Stimulated activated CD8-positive, alpha-beta memory T cell treated with anti-CD3 and anti-CD28 coated beads, Interleukin-15, amount 100 ng/mL, for 24 hours (primary cell): Measurements from ENCODE around the gene GRHPR.
"Not testable (repeated sequence)": the region's sequence is repeated elsewhere in the genome, so short reads cannot be mapped to it uniquely, and the experiment has no call there.

Experiments
- DNase-seq: peaks from one replicate; pipeline ENCODE4 v3.0.0-alpha.2; 2020; ENCODE audit warnings: low read depth

The GRHPR gene

DNA sequence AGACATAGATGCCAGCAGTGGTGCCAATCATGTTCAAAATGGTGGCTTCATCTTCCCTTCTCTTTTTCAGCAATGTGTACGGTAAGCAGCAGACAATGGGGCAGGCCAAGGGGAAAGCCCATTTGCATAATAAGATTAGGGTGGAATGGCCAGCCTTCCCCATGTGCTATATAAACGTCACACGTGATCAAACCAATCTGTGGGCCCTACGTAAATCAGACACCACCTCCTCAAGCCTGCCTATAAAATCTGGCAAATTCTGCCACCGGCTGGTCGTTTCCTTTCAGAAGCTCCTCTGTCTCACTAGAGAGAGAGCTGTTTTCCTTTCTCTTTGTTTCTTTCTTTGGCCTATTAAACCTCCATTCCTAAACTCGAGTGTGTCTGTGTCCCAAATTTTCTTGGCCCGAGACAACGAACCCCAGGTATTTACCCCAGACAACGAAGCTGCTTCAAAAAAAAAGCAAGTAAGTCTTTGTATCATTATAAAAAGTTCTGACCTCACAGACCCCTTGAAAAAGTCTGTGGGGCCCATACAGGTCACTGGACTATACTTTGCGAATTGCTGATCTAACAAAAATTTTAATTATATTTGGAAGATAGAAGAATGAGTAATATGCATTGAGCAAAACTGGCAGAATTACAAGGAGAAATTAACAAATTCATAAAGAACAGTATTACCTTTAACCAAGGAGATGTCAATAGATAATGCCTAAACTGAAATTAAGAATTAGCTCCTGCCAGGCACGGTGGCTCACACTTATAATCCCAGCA, 27.6 kb downstream of the GRHPR start:
- DNase-seq: no peak

DNA sequence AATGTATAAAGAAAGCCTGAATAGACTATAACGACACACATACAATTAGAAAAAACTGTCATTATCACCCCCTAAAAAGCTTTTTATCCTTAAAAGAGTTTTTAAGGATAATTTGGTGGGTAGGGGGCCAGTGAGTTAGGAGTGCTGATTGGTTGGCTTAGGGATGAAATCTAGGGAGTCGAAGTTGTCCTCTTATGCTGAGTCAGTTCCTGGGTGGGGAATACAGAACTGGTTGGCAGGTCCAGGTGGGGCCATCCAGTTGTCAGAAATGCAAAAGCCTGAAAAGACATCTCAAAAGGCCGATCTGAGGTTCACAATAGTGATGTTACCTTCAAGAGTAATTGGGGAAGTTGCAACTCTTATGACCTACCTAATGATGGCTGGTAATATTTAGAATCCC, 29.1 kb downstream of the GRHPR start:
- DNase-seq: no peak

- no peak for DNase-seq
These were observed 30.1 kb downstream of the GRHPR start for GRCh38 chr9:37452611-37453010.

DNA sequence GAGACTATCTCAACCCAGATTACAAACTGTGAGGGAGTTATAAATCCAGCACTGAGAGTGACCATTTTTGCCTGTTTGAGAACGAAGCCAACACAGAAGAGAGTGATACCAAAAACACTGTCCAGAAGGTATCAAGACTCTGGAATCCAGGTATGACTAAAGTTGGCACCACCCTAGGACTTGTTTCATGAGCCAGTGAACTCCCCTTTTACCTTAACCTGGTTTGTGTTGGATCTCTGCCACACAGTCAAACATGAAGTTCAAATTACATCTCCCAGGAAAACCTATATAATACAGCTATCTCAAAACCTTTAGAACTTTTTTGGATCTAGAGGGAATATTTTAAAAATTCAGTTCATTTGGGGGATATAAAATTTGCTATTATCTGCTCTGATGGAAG, 31.3 kb downstream of the GRHPR start:
- no peak for DNase-seq

DNA sequence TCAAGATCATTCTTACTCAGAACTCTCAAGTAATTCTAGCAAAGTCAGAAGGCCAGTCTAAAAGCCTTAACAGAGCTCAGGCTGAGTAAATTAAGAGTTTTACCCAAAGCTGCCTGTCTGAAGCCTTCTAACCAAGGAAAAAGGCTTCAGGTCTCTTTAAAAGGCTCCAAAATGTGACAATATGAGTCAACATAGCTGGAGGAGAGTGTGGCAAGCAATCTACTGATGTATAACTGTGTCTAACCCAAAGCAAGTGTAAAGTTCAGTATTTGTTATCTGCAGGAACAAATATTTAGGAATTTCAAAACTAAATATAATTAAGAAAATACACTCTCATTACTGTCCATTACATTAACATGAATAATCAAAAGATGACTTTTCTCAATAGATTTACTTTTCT, 31.7 kb downstream of the GRHPR start:
- no peak for DNase-seq

- DNase-seq: no peak
These were observed 33.6 kb downstream of the GRHPR start for GRCh38 chr9:37455884-37456647.

DNA sequence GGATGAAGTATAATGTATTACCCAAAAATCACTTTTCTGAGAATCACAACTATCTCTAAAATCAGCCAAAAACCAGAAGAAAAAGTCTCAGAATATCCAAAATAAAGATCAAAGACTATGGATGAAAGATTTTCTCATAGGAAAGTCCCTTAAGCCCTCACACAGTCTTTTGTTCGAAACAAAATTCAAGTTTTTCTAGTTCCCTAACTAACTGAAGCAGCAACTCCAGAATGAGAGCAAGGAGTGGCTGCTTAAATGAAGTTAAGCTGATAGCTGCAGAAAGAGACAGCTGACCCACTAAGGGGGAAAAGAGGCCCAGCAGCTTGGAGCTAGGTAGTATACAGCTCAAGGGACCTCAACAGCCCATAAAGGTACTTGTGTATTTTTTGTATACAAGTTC, 34.3 kb downstream of the GRHPR start:
- DNase-seq: no peak

- DNase-seq: no peak
These were observed 41.5 kb downstream of the GRHPR start for GRCh38 chr9:37464006-37464405.

DNA sequence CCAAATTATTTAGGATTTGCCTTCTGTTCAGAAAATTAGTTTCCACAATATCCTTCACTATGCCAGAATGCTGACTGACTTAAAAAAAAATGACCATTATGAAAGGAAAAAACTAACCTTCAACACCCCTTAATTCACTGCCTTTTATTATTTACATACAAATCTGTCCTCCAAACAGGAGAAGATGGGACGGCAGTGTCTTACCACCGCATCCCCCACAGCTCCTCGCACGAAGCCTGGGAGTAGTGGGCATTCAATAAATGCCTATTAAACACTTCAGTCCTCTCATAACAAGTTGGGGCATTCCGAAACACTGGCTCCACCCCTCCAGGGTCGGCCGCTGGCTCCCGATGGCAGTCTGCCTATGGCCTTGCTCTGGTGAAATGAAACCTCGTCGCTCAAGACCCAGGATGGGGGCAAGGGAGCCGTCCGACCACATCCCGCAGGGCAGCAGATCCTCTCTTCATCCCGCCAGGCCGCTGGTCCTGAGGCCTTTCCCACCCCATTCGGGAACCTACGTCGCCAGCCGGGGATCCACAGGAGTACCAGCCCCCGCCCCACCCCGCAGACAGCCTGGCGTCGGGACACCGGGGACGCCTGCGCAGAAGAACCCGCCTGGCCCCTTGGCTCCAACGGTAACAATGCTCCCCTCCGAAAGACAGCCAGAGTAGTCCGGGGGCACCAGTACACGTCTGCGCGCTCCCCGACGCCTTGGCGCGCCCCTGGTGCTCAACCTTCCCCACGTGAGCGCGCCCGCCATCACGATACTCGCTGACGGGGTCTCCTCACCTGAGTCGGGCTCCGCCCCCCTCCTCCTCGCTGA, 42.1 kb downstream of the GRHPR start:
- peak; percentile 63 for DNase-seq

- DNase-seq: peak; percentile 91
These were observed 42.9 kb downstream of the GRHPR start, which contains the start of gene ZBTB5 for GRCh38 chr9:37465249-37466036. Gene ZBTB5 (minus strand): TSS chr9:37465450. CDS start chr9:37442551, 22,899 bp downstream.

GRCh38 chr9:37466037-37466709, 43.7 kb downstream of the GRHPR start:
- DNase-seq: no peak

DNA sequence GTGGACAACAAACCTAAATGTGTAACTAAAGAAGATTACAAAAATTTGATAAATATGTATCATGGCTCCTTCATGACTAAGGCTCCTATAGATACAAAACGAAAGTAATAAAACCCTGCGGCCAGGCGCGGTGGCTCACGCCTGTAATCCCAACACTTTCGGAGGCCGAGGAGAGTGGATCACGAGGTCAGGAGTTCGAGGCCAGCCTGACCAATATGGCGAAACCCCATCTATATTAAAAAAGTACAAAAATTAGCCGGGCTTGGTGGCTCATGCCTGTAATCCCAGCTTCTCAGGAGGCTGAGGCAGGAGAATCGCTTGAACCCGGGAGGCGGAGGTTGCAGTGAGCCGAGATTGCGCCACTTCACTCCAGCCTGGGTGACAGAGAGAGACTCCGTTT, 45.0 kb downstream of the GRHPR start:
- not testable (repeated sequence) for DNase-seq

DNA sequence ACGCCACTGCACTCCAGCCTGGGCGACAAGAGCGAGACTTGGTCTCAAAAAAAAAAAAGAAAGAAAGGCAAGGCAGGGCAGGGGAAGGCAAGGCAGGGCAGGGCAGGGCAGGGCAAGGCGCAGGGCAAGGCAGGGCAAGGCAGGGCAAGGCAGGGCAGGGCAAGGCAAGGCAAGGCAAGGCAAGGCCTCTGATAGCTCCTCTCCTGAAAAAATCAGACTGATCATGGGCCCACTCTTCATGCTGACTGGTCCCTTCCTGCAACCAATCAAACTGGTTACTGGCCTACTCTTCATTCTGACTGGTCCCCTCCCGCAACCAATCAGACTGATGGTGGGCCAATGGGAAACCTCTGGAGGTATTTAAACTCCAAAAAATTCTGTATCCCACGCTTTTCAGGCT, 46.1 kb downstream of the GRHPR start:
- no peak for DNase-seq

GRCh38 chr9:37471942-37472684, 49.6 kb downstream of the GRHPR start:
- no peak for DNase-seq

- not testable (repeated sequence) for DNase-seq
These were observed 51.5 kb downstream of the GRHPR start for GRCh38 chr9:37473982-37474381.

DNA sequence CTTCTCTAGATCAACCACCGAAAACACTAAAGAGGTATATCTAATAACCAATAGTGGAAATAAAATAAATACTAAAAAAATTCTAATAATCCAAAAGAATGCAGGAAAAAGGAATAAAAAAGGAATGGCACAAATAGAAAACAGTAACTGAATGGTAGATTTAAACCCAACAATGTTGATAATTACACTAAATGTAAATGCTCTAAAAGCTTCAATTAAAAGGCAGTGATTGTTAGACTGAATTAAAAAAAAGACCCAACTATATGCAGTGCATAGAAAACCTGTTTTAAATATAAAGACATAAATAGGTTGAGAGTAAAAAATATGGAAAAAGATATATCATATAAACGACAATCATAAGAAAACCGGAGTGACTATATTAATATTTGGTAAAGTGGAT, 51.9 kb downstream of the GRHPR start:
- no peak for DNase-seq

GRCh38 chr9:37476930-37477329, 54.4 kb downstream of the GRHPR start:
- no peak for DNase-seq

- not testable (repeated sequence) for DNase-seq
These were observed 54.9 kb downstream of the GRHPR start for GRCh38 chr9:37477443-37477842.

DNA sequence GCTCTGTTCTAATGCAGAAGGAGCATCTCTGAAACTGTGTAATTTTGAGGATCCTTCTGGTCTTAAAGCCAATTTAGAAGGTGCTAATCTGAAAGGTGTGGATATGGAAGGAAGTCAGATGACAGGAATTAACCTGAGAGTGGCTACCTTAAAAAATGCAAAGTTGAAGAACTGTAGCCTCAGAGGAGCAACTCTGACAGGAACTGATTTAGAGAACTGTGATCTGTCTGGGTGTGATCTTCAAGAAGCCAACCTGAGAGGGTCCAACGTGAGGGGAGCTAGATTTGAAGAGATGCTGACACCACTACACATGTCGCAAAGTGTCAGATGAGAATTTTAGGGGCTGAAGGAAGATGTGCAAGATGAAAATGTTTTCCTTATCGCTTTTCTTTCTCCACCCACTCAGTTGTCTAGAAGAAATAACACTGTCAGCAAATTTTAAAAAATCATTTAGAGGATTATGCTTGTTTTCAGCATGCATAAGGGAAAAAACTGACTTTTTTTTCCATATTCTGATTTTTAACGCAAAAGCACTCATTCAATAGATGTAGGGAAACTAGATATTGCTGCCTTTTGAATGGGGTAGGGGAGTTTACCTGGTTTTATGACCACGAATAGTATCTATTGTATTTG, 55.6 kb downstream of the GRHPR start:
- not testable (repeated sequence) for DNase-seq

DNA sequence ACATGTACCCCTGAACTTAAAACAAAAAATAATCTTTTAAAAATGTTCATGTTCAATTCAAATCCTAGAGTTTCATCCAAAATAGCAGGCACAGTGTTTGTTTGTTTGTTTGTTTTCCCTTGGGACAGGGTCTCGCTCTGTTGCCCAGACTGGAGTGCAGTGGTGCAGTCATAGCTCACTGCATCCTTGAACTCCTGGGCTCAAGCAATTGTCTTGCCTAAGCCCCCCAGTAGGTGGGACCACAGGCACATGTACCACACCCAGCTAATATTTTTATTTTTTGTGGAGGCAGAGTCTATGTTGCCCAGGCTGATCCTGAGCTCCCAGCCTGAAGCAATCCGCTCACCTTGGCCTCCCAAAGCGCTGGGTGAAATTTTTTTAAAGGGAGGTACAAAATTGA, 58.3 kb downstream of the GRHPR start:
- DNase-seq: no peak
